NCI-H748 (cell line): ENCODE measurements around the gene HCRTR1.

ENCODE experiments used
- DNase-seq: peaks from one replicate; lab custom pipeline; 2025; ENCODE audit not compliant: unreplicated experiment; lab: John Stamatoyannopoulos, UW

Gene HCRTR1

GRCh38 chr1:31665234-31665878, 47.9 kb downstream of the HCRTR1 start:
- DNase-seq = no peak

GRCh38 chr1:31666263-31666963, 48.9 kb downstream of the HCRTR1 start:
- no peak for DNase-seq

GRCh38 chr1:31667065-31667785, 49.7 kb downstream of the HCRTR1 start:
- no peak for DNase-seq

GRCh38 chr1:31668303-31668883, 50.9 kb downstream of the HCRTR1 start:
- no peak for DNase-seq

GRCh38 chr1:31669433-31669785, 51.9 kb downstream of the HCRTR1 start:
- no peak for DNase-seq

GRCh38 chr1:31669786-31670592, 52.5 kb downstream of the HCRTR1 start:
- DNase-seq = peak; percentile 90

GRCh38 chr1:31670593-31670964, 53.1 kb downstream of the HCRTR1 start:
- no peak for DNase-seq

- DNase-seq = no peak
Observed at GRCh38 chr1:31671147-31671546, 53.7 kb downstream of the HCRTR1 start.

- DNase-seq = no peak
Observed at GRCh38 chr1:31671561-31672201, 54.2 kb downstream of the HCRTR1 start.

GRCh38 chr1:31672986-31673385, 55.5 kb downstream of the HCRTR1 start:
- DNase-seq = no peak

GRCh38 chr1:31673433-31673832, 55.9 kb downstream of the HCRTR1 start:
- no peak for DNase-seq

GRCh38 chr1:31674626-31675025, 57.1 kb downstream of the HCRTR1 start:
- DNase-seq = no peak

GRCh38 chr1:31675161-31675560, 57.7 kb downstream of the HCRTR1 start:
- DNase-seq = no peak

GRCh38 chr1:31675756-31676155, 58.3 kb downstream of the HCRTR1 start:
- peak; percentile 3 for DNase-seq
